GM18498 (cell line): Measurements from ENCODE around the gene SASS6.

Experiments used
- ATAC-seq: cut with Tn5 transposase; IDR thresholded peaks from one replicate; pipeline ENCODE4 v1.9.1; 2021; ENCODE audit warnings: mild to moderate bottlenecking, moderate library complexity; ENCODE audit not compliant: unreplicated experiment

The SASS6 gene

GRCh38 chr1:100109554-100110066 is 23.1 kb downstream of the SASS6 start:
- no peak for ATAC-seq

GRCh38 chr1:100107696-100108095 is 25.0 kb downstream of the SASS6 start:
- no peak for ATAC-seq

- ATAC-seq: no peak
Observed at GRCh38 chr1:100101564-100101963, 31.2 kb downstream of the SASS6 start.

GRCh38 chr1:100100202-100100601 is 32.5 kb downstream of the SASS6 start:
- ATAC-seq: no peak

GRCh38 chr1:100090471-100090870 is 42.3 kb downstream of the SASS6 start:
- no peak for ATAC-seq

GRCh38 chr1:100089082-100089481 is 43.6 kb downstream of the SASS6 start:
- no peak for ATAC-seq

GRCh38 chr1:100087396-100087795 is 45.3 kb downstream of the SASS6 start:
- no peak for ATAC-seq

- no peak for ATAC-seq
Observed at GRCh38 chr1:100080331-100080730, 52.4 kb downstream of the SASS6 start.

- peak; percentile 78 for ATAC-seq
Observed at GRCh38 chr1:100077531-100077930, 55.2 kb downstream of the SASS6 start.

GRCh38 chr1:100076744-100077143 is 56.0 kb downstream of the SASS6 start:
- ATAC-seq: peak; percentile 62

GRCh38 chr1:100076319-100076718 is 56.4 kb downstream of the SASS6 start:
- ATAC-seq: no peak

GRCh38 chr1:100075773-100076172 is 57.0 kb downstream of the SASS6 start:
- peak; percentile 50 for ATAC-seq

- ATAC-seq: no peak
Observed at GRCh38 chr1:100074604-100075395, 57.9 kb downstream of the SASS6 start.

- no peak for ATAC-seq
Observed at GRCh38 chr1:100073531-100073930, 59.2 kb downstream of the SASS6 start.

GRCh38 chr1:100070201-100070939 is 62.4 kb downstream of the SASS6 start:
- ATAC-seq: no peak

- no peak for ATAC-seq
Observed at GRCh38 chr1:100065969-100066227, 66.8 kb downstream of the SASS6 start.

- ATAC-seq: no peak
Observed at GRCh38 chr1:100065183-100065968, 67.4 kb downstream of the SASS6 start.

GRCh38 chr1:100061681-100062080 is 71.0 kb downstream of the SASS6 start:
- no peak for ATAC-seq

- no peak for ATAC-seq
Observed at GRCh38 chr1:100053727-100054126, 79.0 kb downstream of the SASS6 start.

GRCh38 chr1:100053119-100053518 is 79.6 kb downstream of the SASS6 start:
- ATAC-seq: no peak

- no peak for ATAC-seq
Observed at GRCh38 chr1:100051893-100052292, 80.8 kb downstream of the SASS6 start.

- ATAC-seq: no peak
Observed at GRCh38 chr1:100051401-100051800, 81.3 kb downstream of the SASS6 start.
